Chondrocyte (in vitro differentiated cells): ENCODE results near the gene OR11H7. TPM values are rescaled to one million over a fixed set of nuclear protein-coding genes. Genes with fewer than 3 reads are reported as not detected.
"Not testable (repeated sequence)": the region's sequence is repeated elsewhere in the genome, so short reads cannot be mapped to it uniquely, and the experiment has no call there.

Experiments used
- DNase-seq: peaks from one replicate; pipeline ENCODE4 v3.0.0; 2021; ENCODE audit warnings: mixed read lengths, low spot score
- H3K27ac Mint-ChIP-seq: one replicate; pipeline ENCODE4 v1.8.0; 2021; ENCODE audit warnings: mild to moderate bottlenecking, moderate library complexity, mixed read lengths; ENCODE audit not compliant: unreplicated experiment
- H3K27me3 Mint-ChIP-seq: 2 replicates; pipeline ENCODE4 v1.8.0; 2021; ENCODE audit warnings: low read depth, mixed read lengths
- H3K36me3 Mint-ChIP-seq: 2 replicates; pipeline ENCODE4 v1.8.0; 2021; ENCODE audit warnings: low read depth, mixed read lengths
- H3K4me1 Mint-ChIP-seq: 2 replicates; pipeline ENCODE4 v1.8.0; 2021; ENCODE audit warnings: low read depth, mild to moderate bottlenecking, mixed read lengths
- H3K4me3 Mint-ChIP-seq: one replicate; pipeline ENCODE4 v1.8.0; 2021; ENCODE audit warnings: mild to moderate bottlenecking, moderate library complexity, mixed read lengths; ENCODE audit not compliant: unreplicated experiment
- H3K9me3 Mint-ChIP-seq: 2 replicates; pipeline ENCODE4 v1.8.0; 2021; ENCODE audit warnings: low read depth, mixed read lengths
- CTCF ChIP-seq: fragments of 200-600 bp; sonication (generic); IDR thresholded peaks from 2 replicates; pipeline ENCODE4 v1.5.0; 2021; ENCODE audit warnings: antibody characterized with exemption, mild to moderate bottlenecking, moderate library complexity
- total RNA-seq: library from RNA; stranded (reverse); gene quantifications from 3 replicates; pipeline ENCODE4 v1.2.1, GENCODE V29; 2021

The OR11H7 gene
- total RNA-seq, 1 donor from 2014 or later = not detected

DNA sequence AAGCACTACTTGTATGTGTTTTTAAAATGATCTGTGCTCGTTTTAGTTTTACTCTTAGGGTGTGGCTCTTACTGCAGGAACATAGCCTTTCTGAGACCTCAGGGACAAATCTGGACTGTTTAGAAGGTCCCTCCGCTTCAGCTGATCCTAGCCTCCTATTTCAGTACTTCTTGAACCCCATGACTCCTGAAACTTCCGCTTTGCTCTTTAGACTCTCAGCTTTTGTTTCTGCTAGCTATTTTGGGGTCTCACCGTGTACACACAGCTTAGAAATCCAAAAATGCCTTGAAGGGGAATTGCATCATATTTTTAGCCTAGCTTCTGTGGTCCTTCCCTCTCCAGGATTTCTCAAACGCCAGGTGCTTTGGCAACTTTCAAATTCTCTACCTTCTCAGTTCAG lies 29.8 kb upstream of the OR11H7 start:
- no peak overlapping the region for H3K27ac Mint-ChIP-seq
- H3K36me3 Mint-ChIP-seq = no peaks in the 10 kb centered on the region
- H3K27me3 Mint-ChIP-seq = no peaks in the 10 kb centered on the region
- no peak overlapping the region for H3K4me3 Mint-ChIP-seq
- no peak for DNase-seq
- H3K9me3 Mint-ChIP-seq = peaks cover 7% of the 10 kb centered on the region
- H3K4me1 Mint-ChIP-seq = no peaks in the 10 kb centered on the region
- TF ChIP-seq CTCF = no peak

GRCh38 chr14:20204721-20205120 lies 24.1 kb upstream of the OR11H7 start:
- Mint-ChIP-seq H3K4me3 (no peak overlapping the region), H3K4me1 (no peaks in the 10 kb centered on the region), H3K9me3 (peaks cover 17% of the 10 kb centered on the region), H3K27me3 (no peaks in the 10 kb centered on the region), H3K36me3 (no peaks in the 10 kb centered on the region), H3K27ac (no peak overlapping the region)
- DNase-seq = no peak
- TF ChIP-seq CTCF = no peak

GRCh38 chr14:20209595-20209994 lies 19.2 kb upstream of the OR11H7 start:
- Mint-ChIP-seq H3K36me3 (no peaks in the 10 kb centered on the region), H3K4me1 (no peaks in the 10 kb centered on the region), H3K9me3 (peaks cover 18% of the 10 kb centered on the region), H3K4me3 (no peak overlapping the region), H3K27ac (no peak overlapping the region), H3K27me3 (no peaks in the 10 kb centered on the region)
- DNase-seq = no peak
- no peak for TF ChIP-seq CTCF

DNA sequence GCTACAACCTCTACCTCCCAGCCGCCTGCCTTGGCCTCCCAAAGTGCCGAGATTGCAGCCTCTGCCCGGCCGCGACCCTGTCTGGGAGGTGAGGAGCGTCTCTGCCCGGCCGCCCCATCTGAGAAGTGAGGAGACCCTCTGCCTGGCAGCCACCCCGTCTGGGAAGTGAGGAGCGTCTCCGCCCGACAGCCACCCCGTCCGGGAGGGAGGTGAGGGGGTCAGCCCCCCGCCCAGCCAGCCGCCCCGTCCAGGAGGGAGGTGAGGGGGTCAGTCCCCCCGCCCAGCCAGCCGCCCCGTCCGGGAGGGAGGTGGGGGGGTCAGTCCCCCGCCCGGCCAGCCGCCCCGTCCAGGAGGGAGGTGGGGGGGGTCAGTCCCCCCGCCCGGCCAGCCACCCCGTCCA lies 16.4 kb upstream of the OR11H7 start:
- H3K27ac Mint-ChIP-seq, H3K36me3 Mint-ChIP-seq, H3K4me3 Mint-ChIP-seq, H3K27me3 Mint-ChIP-seq, DNase-seq, H3K4me1 Mint-ChIP-seq: not testable (repeated sequence)
- peaks cover 30% of the 10 kb centered on the region for H3K9me3 Mint-ChIP-seq

GRCh38 chr14:20215196-20215595 lies 13.6 kb upstream of the OR11H7 start:
- TF ChIP-seq CTCF = no peak
- Mint-ChIP-seq H3K27ac (no peak overlapping the region), H3K9me3 (peaks cover 18% of the 10 kb centered on the region), H3K27me3 (no peaks in the 10 kb centered on the region), H3K4me1 (no peaks in the 10 kb centered on the region), H3K36me3 (no peaks in the 10 kb centered on the region), H3K4me3 (no peak overlapping the region)
- no peak for DNase-seq

GRCh38 chr14:20219033-20219432 lies 9.7 kb upstream of the OR11H7 start:
- TF ChIP-seq CTCF = no peak
- H3K4me3 Mint-ChIP-seq = no peak overlapping the region
- peaks cover 17% of the 10 kb centered on the region for H3K9me3 Mint-ChIP-seq
- DNase-seq = no peak
- no peaks in the 10 kb centered on the region for H3K27me3 Mint-ChIP-seq
- H3K4me1 Mint-ChIP-seq = no peaks in the 10 kb centered on the region
- H3K27ac Mint-ChIP-seq = no peak overlapping the region
- H3K36me3 Mint-ChIP-seq = no peaks in the 10 kb centered on the region
